WTC11 (cell line): ENCODE data around the gene NARS2. TPM values are rescaled to one million over a fixed set of nuclear protein-coding genes. Genes with fewer than 3 reads are reported as not detected.

Experiments
- ATAC-seq: fragments of 200-7000 bp; cut with Tn5 transposase; 2 replicates; pipeline ENCODE4 v1.10.0; 2021; ENCODE audit warnings: mild to moderate bottlenecking, moderate library complexity
- CTCF ChIA-PET: fragments of 300-600 bp; sonication (Branson Sonifier 250); formaldehyde crosslinking; loops from one replicate; lab custom pipeline; 2021; ENCODE audit warnings: antibody characterized with exemption; lab: Charles Lee
- POLR2A ChIA-PET: fragments of 350-600 bp; sonication (Branson Sonifier 250); formaldehyde crosslinking; loops from one replicate; lab custom pipeline; 2021; ENCODE audit warnings: antibody characterized with exemption; lab: Charles Lee
- DNase-seq: peaks from one replicate; pipeline ENCODE4 v3.0.0; 2021; ENCODE audit warnings: low spot score
- H3K27ac Mint-ChIP-seq: 2 replicates; pipeline ENCODE4 v1.8.0; 2021; ENCODE audit warnings: mixed read lengths
- H3K27me3 Mint-ChIP-seq: 2 replicates; pipeline ENCODE4 v1.8.0; 2021; ENCODE audit warnings: low read depth, mild to moderate bottlenecking, moderate library complexity, mixed read lengths
- H3K36me3 Mint-ChIP-seq: 2 replicates; pipeline ENCODE4 v1.8.0; 2021; ENCODE audit warnings: mixed read lengths
- H3K4me1 Mint-ChIP-seq: 2 replicates; pipeline ENCODE4 v1.8.0; 2022; ENCODE audit warnings: mixed read lengths
- H3K4me3 Mint-ChIP-seq: 2 replicates; pipeline ENCODE4 v1.8.0; 2021; ENCODE audit warnings: mild to moderate bottlenecking, moderate library complexity, mixed read lengths
- H3K9me3 Mint-ChIP-seq: 2 replicates; pipeline ENCODE4 v1.8.0; 2021; ENCODE audit warnings: mixed read lengths
- CDX4 ChIP-seq: fragments of 250-450 bp; sonication (Bioruptor Pico); IDR thresholded peaks from 2 replicates; pipeline ENCODE4 v1.9.0; 2021; ENCODE audit warnings: moderate library complexity, mild to moderate bottlenecking, inconsistent platforms, borderline replicate concordance
- CREM ChIP-seq: sonication (generic); formaldehyde crosslinking; IDR thresholded peaks from 2 replicates; pipeline ENCODE4 v1.8.1; 2022; ENCODE audit warnings: mild to moderate bottlenecking, missing genetic modification reagents, moderate library complexity
- ESRRA ChIP-seq: sonication (generic); formaldehyde crosslinking; IDR thresholded peaks from 2 replicates; pipeline ENCODE4 v1.8.1; 2022; ENCODE audit warnings: mild to moderate bottlenecking, missing genetic modification reagents, borderline replicate concordance
- FOXJ3 ChIP-seq: sonication (generic); formaldehyde crosslinking; IDR thresholded peaks from 2 replicates; pipeline ENCODE4 v1.9.0; 2021; ENCODE audit warnings: missing genetic modification reagents, mild to moderate bottlenecking, borderline replicate concordance
- GTF2I ChIP-seq: fragments of 250-450 bp; sonication (Bioruptor Pico); conservative IDR thresholded peaks from 2 replicates; pipeline ENCODE4 v1.4.0; 2021; ENCODE audit warnings: mild to moderate bottlenecking
- HMGXB4 ChIP-seq: sonication (generic); formaldehyde crosslinking; IDR thresholded peaks from 2 replicates; pipeline ENCODE4 v1.8.1; 2023; ENCODE audit warnings: mild to moderate bottlenecking, moderate library complexity, missing genetic modification reagents
- JAZF1 ChIP-seq: fragments of 250-450 bp; sonication (Bioruptor Pico); IDR thresholded peaks from 2 replicates; pipeline ENCODE4 v1.9.0; 2021; ENCODE audit warnings: moderate library complexity, mild to moderate bottlenecking, inconsistent platforms
- NFATC4 ChIP-seq: fragments of 250-450 bp; sonication (Bioruptor Pico); IDR thresholded peaks from 2 replicates; pipeline ENCODE4 v1.9.0; 2021; ENCODE audit warnings: mild to moderate bottlenecking
- SMAD3 ChIP-seq: sonication (generic); formaldehyde crosslinking; IDR thresholded peaks from 2 replicates; pipeline ENCODE4 v1.8.0; 2022; ENCODE audit warnings: missing genetic modification reagents, mild to moderate bottlenecking, borderline replicate concordance
- STAT6 ChIP-seq: sonication (generic); formaldehyde crosslinking; conservative IDR thresholded peaks from 2 replicates; pipeline ENCODE4 v1.8.1; 2023; ENCODE audit warnings: mild to moderate bottlenecking, low read depth, missing genetic modification reagents, moderate library complexity
- ZNF232 ChIP-seq: sonication (generic); formaldehyde crosslinking; IDR thresholded peaks from 2 replicates; pipeline ENCODE4 v1.8.0; 2022; ENCODE audit warnings: mild to moderate bottlenecking, missing genetic modification reagents
- ZNF281 ChIP-seq: sonication (generic); formaldehyde crosslinking; IDR thresholded peaks from 2 replicates; pipeline ENCODE4 v1.8.0; 2023; ENCODE audit warnings: mild to moderate bottlenecking, missing genetic modification reagents
- ZNF423 ChIP-seq: fragments of 250-450 bp; sonication (Bioruptor Pico); IDR thresholded peaks from 2 replicates; pipeline ENCODE4 v2.1.2; 2022; ENCODE audit warnings: mild to moderate bottlenecking, moderate library complexity
- total RNA-seq: library from RNA; stranded (reverse); gene quantifications from 3 replicates; pipeline ENCODE4 v1.2.3, GENCODE V29; 2021
- TF ChIP-seq, protein P1 (sequence below): fragments of 250-450 bp; sonication (Bioruptor Pico); IDR thresholded peaks from 2 replicates; pipeline ENCODE4 v1.8.0; 2021; ENCODE audit warnings: mild to moderate bottlenecking

NARS2 gene
- total RNA-seq, 1 experiment from 2014 or later = 36.4 TPM

- Mint-ChIP-seq H3K4me1 (no peaks in the 10 kb centered on the region), H3K27ac (no peak overlapping the region), H3K27me3 (no peaks in the 10 kb centered on the region), H3K4me3 (no peak overlapping the region), H3K36me3 (no peaks in the 10 kb centered on the region; the same call in 1 of the 2 replicates), H3K9me3 (no peaks in the 10 kb centered on the region)
- POLR2A ChIA-PET = no interaction called here
- no peak for ATAC-seq
- CTCF ChIA-PET = interaction anchor here (1.7 kb wide), 1 partner anchor 67 kb away, joined by 5 read pairs; no protein-coding TSS in a partner anchor
- TF ChIP-seq JAZF1 (CRISPR knock-in tag) (no peak), NFATC4 (no peak)
- DNase-seq = no peak
Measured at GRCh38 chr11:78497293-78497692, 77.4 kb downstream of the NARS2 start.

DNA sequence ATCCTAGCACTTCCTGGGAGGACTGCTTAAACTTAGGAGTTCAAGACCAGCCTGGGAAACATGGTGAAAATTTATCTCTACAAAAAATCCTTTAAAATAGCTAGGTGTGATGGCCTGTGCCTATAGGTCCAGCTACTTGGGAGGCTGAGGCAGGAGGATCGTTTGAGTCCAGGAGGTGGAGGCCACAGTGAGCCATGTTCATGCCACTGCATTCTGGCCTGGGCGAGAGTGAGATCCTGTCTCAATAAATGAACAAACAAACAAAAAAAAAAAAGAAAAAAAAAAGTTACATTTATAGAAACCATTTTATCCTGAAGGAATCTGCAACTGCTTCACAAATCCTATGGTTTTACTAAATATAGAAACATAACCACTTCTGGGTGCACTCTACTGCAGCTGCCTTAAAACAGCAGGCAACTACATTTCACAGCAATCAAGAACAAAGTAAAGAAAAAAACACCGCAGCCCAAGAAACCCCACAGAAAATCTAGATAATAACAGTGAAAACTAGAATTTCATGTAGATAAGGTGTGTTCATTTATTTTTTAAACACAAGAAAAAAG is 81.2 kb downstream of the NARS2 start:
- ChIA-PET CTCF (interaction anchor here (0.9 kb wide), 1 partner anchor 61 kb away, joined by 4 read pairs; no protein-coding TSS in a partner anchor), POLR2A (no interaction called here)
- Mint-ChIP-seq H3K9me3 (no peaks in the 10 kb centered on the region), H3K36me3 (no peaks in the 10 kb centered on the region; the same call in 1 of the 2 replicates), H3K27me3 (no peaks in the 10 kb centered on the region), H3K4me3 (no peak overlapping the region), H3K4me1 (no peaks in the 10 kb centered on the region), H3K27ac (no peak overlapping the region)
- no peak for ATAC-seq
- TF ChIP-seq ZNF423 (CRISPR knock-in tag) = no peak
- no peak for TF ChIP-seq NFATC4
- TF ChIP-seq SMAD3 = no peak
- TF ChIP-seq ZNF232 (CRISPR knock-in tag) = no peak
- no peak for TF ChIP-seq CREM (CRISPR knock-in tag)
- TF ChIP-seq ESRRA (CRISPR knock-in tag) = no peak
- no peak for TF ChIP-seq ZNF281
- TF ChIP-seq HMGXB4 (CRISPR knock-in tag) = no peak
- TF ChIP-seq GTF2I (CRISPR knock-in tag) = no peak
- TF ChIP-seq, protein P1, sequence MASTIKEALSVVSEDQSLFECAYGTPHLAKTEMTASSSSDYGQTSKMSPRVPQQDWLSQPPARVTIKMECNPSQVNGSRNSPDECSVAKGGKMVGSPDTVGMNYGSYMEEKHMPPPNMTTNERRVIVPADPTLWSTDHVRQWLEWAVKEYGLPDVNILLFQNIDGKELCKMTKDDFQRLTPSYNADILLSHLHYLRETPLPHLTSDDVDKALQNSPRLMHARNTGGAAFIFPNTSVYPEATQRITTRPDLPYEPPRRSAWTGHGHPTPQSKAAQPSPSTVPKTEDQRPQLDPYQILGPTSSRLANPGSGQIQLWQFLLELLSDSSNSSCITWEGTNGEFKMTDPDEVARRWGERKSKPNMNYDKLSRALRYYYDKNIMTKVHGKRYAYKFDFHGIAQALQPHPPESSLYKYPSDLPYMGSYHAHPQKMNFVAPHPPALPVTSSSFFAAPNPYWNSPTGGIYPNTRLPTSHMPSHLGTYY (CRISPR knock-in tag) = no peak
- TF ChIP-seq CDX4 (CRISPR knock-in tag) = no peak
- TF ChIP-seq FOXJ3 (CRISPR knock-in tag) = no peak
- TF ChIP-seq STAT6 = no peak
- DNase-seq = no peak
